Thyroid gland (tissue), 4 donors: ENCODE data around the gene SWSAP1. TPM values are rescaled to one million over a fixed set of nuclear protein-coding genes. Genes with fewer than 3 reads are reported as not detected.
"Not testable (repeated sequence)": the region's sequence is repeated elsewhere in the genome, so short reads cannot be mapped to it uniquely, and the experiment has no call there.

Experiments
- DNase-seq, 2 donors: peaks; one replicate each; pipeline ENCODE4 v3.0.0-alpha.2; 2019
- H3K27ac ChIP-seq, 3 donors: fragments of 200-600 bp; sonication (generic); 1 replicate in 2 of 3; 2 replicates in 1 of 3; pipeline ENCODE4 v1.5.1; 2016 to 2019; ENCODE audit warnings: mild to moderate bottlenecking in 1 of 3, moderate library complexity in 1 of 3
- H3K27me3 ChIP-seq: fragments of 200-600 bp; sonication (generic); one replicate; pipeline ENCODE4 v1.5.1; 2019
- H3K36me3 ChIP-seq, 2 donors: fragments of 200-600 bp; sonication (generic); one replicate each; pipeline ENCODE4 v1.5.1; 2016 to 2019
- H3K4me1 ChIP-seq, 2 donors: fragments of 200-600 bp; sonication (generic); one replicate each; pipeline ENCODE4 v1.5.1; 2017 to 2019
- H3K4me3 ChIP-seq, 3 donors: fragments of 200-600 bp; sonication (generic); replicated peaks in 1 of 3; 1 replicate in 2 of 3; 2 replicates in 1 of 3; pipeline ENCODE4 v1.5.1; 2016; ENCODE audit warnings: mild to moderate bottlenecking in 1 of 3
- H3K9me3 ChIP-seq: fragments of 200-600 bp; sonication (generic); one replicate; pipeline ENCODE4 v1.5.1; 2017
- CTCF ChIP-seq, 6 experiments: fragments of 200-600 bp in 3 of 6; fragments of 450-650 bp in 3 of 6; sonication (generic) in 3 of 6; IDR thresholded peaks; one replicate each; pipeline ENCODE4 v1.5.1; 2016 to 2019; ENCODE audit warnings: antibody characterized with exemption in 6 of 6, mild to moderate bottlenecking in 2 of 6, inconsistent platforms in 1 of 6, moderate library complexity in 1 of 6
- POLR2A ChIP-seq, 2 donors: fragments of 450-650 bp; IDR thresholded peaks; one replicate each; pipeline ENCODE4 v1.6.1; 2017; ENCODE audit warnings: antibody characterized with exemption in 2 of 2, mild to moderate bottlenecking in 2 of 2, moderate library complexity in 1 of 2
- WGBS, 2 donors: methylation state at CpG; one replicate each; pipeline ENCODE4 v1.1.5; 2017; 5-methylcytosine and 5-hydroxymethylcytosine counted together
- intact Hi-C: fragments of 100-400 bp; cut with DNase I; formaldehyde crosslinking; loops from one replicate; pipeline ENCODE4 v1.15.1; 2023
- total RNA-seq, 4 donors: library from RNA; depleted of rRNA; stranded (reverse); fragments of >200 nt; gene quantifications; one replicate each; pipeline ENCODE4 v1.2.3, GENCODE V29; 2016

SWSAP1 gene
- total RNA-seq, 4 donors from 2014 or later = 2.3 to 4.3 (median 3.4) TPM

GRCh38 chr19:11338121-11338520 lies 36.3 kb upstream of the SWSAP1 start:
- H3K27me3 ChIP-seq = no peaks in the 10 kb centered on the region
- TF ChIP-seq CTCF (IDR thresholded peaks at IDR 0.05) = no peak
- no peak for TF ChIP-seq POLR2A (IDR thresholded peaks at IDR 0.05)
- WGBS, 2 donors = 85 to 93% methylated on average over 5 to 6 of the region's 7 CpGs
- DNase-seq = no peak
- peak overlapping the region in 1 of 3 donors; percentile 86 for H3K27ac ChIP-seq
- no peaks in the 10 kb centered on the region for H3K9me3 ChIP-seq
- no peak overlapping the region for H3K4me3 ChIP-seq
- H3K4me1 ChIP-seq = peaks cover 14% of the 10 kb centered on the region in 2 donors
- intact Hi-C loops = no loop called here
- peaks cover 21 to 32% of the 10 kb centered on the region in 2 donors for H3K36me3 ChIP-seq

DNA sequence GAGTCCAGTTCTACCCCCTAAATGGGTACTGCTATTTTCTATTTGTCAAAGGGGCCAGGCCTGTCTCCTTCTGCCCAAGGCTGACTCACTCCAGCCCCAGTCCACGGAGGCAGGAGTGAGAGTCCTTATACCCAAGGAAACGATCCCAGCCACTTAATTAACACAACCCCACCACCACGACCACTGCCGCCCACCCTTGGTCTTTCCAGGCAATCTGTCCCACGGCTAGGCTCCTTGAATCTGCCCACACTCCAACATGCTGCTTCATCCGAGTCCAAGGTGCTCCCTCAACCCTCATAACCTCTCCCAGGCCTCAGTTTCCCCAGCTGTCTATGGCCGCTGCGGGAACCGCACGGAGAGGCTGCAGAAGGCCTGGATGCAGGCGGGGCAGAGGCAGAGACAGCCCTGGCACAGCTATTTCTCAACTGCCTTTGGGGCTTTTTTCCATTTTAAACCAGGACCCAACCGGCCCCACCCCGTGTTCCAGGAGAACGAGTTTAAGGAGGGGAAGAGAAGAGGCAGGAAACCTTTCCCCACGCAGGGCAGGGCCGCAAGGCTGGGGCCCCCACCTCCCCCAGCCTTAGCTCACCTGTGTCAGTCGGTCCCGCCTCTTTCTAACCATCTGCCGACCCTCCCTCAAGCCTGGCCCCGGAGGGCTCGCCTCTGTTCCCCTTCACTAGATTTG lies 35.8 kb upstream of the SWSAP1 start:
- H3K27me3 ChIP-seq = no peaks in the 10 kb centered on the region
- H3K4me1 ChIP-seq = peaks cover 14 to 17% of the 10 kb centered on the region in 2 donors
- DNase-seq = peak; percentile 51
- H3K4me3 ChIP-seq = peak overlapping the region; percentile 36 to 100 (median 97)
- peaks cover 18 to 28% of the 10 kb centered on the region in 2 donors for H3K36me3 ChIP-seq
- intact Hi-C loops = no loop called here
- peak overlapping the region; percentile 73 to 86 (median 86) for H3K27ac ChIP-seq
- no peak for TF ChIP-seq CTCF (IDR thresholded peaks at IDR 0.05)
- no peak for TF ChIP-seq POLR2A (IDR thresholded peaks at IDR 0.05)
- WGBS, 2 donors = 21 to 23% methylated on average over 21 of the region's 21 CpGs
- H3K9me3 ChIP-seq = no peaks in the 10 kb centered on the region

DNA sequence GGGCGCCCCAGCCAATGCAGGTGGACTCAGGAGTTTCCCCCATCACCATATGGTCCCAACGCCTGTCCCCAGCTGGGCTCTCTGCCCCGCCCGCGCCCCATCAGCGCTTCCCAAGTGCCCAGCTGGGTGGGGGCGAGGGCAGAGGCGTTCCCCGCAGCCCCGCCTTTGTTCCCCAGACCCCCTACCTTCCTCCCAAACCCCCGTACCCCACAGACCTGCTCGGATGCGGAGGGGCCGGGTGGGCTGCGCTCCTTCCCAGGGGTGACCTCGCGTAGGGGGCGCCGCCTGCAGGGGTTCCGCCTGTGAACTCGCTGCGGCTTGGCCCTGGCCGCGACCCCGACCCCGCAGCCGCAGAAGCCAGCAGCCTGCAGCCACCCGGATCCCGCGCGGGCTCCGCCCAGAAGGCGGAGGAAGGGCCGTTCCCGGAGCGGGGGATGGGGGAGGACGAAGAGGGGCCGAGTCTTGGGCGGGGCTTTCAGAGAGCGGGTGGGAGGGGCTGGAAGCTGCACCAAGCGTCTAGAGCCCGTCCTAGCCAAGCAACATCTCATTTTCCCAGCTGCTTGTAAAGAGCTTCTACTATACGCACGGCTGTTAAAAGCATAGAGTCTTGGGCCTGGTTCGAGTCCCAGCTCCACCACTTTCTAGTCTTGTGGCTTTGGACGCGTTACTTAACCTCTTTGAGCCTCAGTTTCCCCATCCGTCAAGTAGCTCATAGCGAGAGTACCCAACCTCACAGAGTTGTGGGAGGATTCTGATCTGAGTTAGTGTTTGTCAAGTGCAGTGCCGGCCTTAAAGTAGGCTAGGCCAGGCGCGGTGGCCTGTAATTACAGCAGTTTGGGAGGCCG lies 35.0 kb upstream of the SWSAP1 start, which contains the start of gene RAB3D:
TSS of gene RAB3D (minus strand) at position 404 of the 845 bp plus-strand sequence. CDS start 2,258 bp downstream, outside the sequence.
- peaks cover 12 to 23% of the 10 kb centered on the region in 2 donors for H3K36me3 ChIP-seq
- WGBS, 2 donors = 16 to 23% methylated on average over 11 to 19 of the region's 53 CpGs
- TF ChIP-seq POLR2A (IDR thresholded peaks at IDR 0.05) (peak in 1 of 2 donors; percentile 60), CTCF (IDR thresholded peaks at IDR 0.05) (no peak)
- DNase-seq = peak; percentile 94 to 95
- intact Hi-C loops = loop anchor here (10.0 kb wide), 1 partner anchor 45 kb away; the partner anchor contains the start of gene TSPAN16
- H3K27ac ChIP-seq = peak within 1 kb of the TSS; percentile 73 to 86 (median 86)
- H3K27me3 ChIP-seq = no peaks in the 10 kb centered on the region
- peaks cover 21 to 25% of the 10 kb centered on the region in 2 donors for H3K4me1 ChIP-seq
- peak within 1 kb of the TSS; percentile 36 to 100 (median 97) for H3K4me3 ChIP-seq
- no peaks in the 10 kb centered on the region for H3K9me3 ChIP-seq

DNA sequence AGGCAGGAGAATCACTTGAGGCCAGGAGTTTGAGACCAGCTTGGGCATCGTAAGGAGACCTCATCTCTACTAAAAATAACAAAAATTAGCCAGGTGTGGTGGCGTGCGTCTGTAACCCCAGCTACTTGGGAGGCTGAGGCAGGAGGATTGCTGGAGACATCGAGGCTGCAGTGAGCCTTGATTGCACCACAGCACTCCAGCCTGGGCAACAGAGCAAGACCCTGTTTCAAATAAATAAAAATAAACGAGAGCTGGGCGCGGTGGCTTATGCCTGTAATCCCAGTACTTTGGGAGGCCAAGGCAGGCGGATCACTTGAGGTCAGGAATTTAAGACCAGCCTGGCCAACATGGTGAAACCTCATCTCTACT lies 34.4 kb upstream of the SWSAP1 start:
- not testable (repeated sequence) for H3K9me3 ChIP-seq, H3K27me3 ChIP-seq, DNase-seq
- Histone ChIP-seq H3K4me1 (peaks cover 27 to 31% of the 10 kb centered on the region in 2 donors), H3K36me3 (peaks cover 7 to 17% of the 10 kb centered on the region in 2 donors), H3K27ac (peak overlapping the region in 1 of 3 donors; percentile 86), H3K4me3 (peak overlapping the region in 1 of 3 donors; percentile 97)
- intact Hi-C loops = loop anchor here (10.0 kb wide), 1 partner anchor 45 kb away; the partner anchor contains the start of gene TSPAN16
- WGBS, 2 donors = 82 to 86% methylated on average over 8 of the region's 8 CpGs

- Histone ChIP-seq H3K36me3 (no peaks in the 10 kb centered on the region), H3K27ac (no peak overlapping the region), H3K27me3 (no peaks in the 10 kb centered on the region), H3K9me3 (no peaks in the 10 kb centered on the region), H3K4me3 (no peak overlapping the region), H3K4me1 (peaks cover 32 to 41% of the 10 kb centered on the region in 2 donors)
- intact Hi-C loops = loop anchor here (10.0 kb wide), 1 partner anchor 48 kb away; the partner anchor contains the start of gene TSPAN16
- TF ChIP-seq POLR2A (IDR thresholded peaks at IDR 0.05) = no peak
- TF ChIP-seq CTCF (IDR thresholded peaks at IDR 0.05) = no peak
- WGBS, 2 donors = 97% methylated on average over 3 of the region's 3 CpGs
- no peak for DNase-seq
Observed at GRCh38 chr19:11342429-11342828, 32.0 kb upstream of the SWSAP1 start.
